Measurements from ENCODE around the gene TMEM106B. TPM values are rescaled to one million over a fixed set of nuclear protein-coding genes. Genes with fewer than 3 reads are reported as not detected.
"Not testable (repeated sequence)": the region's sequence is repeated elsewhere in the genome, so short reads cannot be mapped to it uniquely, and the experiment has no call there.

Gene TMEM106B
- 100 to 1,000 TPM in 5 of 9 donors, 10 to 100 TPM in 4; 76.0 to 308 (median 102) TPM for total RNA-seq
- 10 to 100 TPM; 10.7 to 86.0 (median 21.9) TPM for polyA plus RNA-seq
- long read RNA-seq, donor 1, full-length matches to known transcripts = 19 of 19 reads
- long read RNA-seq, donor 1, partial matches to known transcripts = 0 of 19 reads
- long read RNA-seq, donor 1, other reads (novel, unspliced or antisense) = 0 of 19 reads
- long read RNA-seq, donor 2, full-length matches to known transcripts = 14 of 14 reads
- long read RNA-seq, donor 2, partial matches to known transcripts = 0 of 14 reads
- long read RNA-seq, donor 2, other reads (novel, unspliced or antisense) = 0 of 14 reads
- long read RNA-seq, donor 3, full-length matches to known transcripts = 17 of 17 reads
- long read RNA-seq, donor 3, partial matches to known transcripts = 0 of 17 reads
- long read RNA-seq, donor 3, other reads (novel, unspliced or antisense) = 0 of 17 reads
- long read RNA-seq, donor 4, full-length matches to known transcripts = 49 of 65 reads
- long read RNA-seq, donor 4, partial matches to known transcripts = 5 of 65 reads
- long read RNA-seq, donor 4, other reads (novel, unspliced or antisense) = 11 of 65 reads
- long read RNA-seq, donor 5, full-length matches to known transcripts = 79 of 90 reads
- long read RNA-seq, donor 5, partial matches to known transcripts = 2 of 90 reads
- long read RNA-seq, donor 5, other reads (novel, unspliced or antisense) = 9 of 90 reads
- long read RNA-seq, donor 6, transcript TMEM106B-202 (8 exons, 2,126 nt) = major isoform, 30 of 34 reads
- long read RNA-seq, donor 6, partial matches to known transcripts = 1 of 34 reads
- long read RNA-seq, donor 6, other reads (novel, unspliced or antisense) = 3 of 34 reads
- long read RNA-seq, donor 7, transcript TMEM106B-202 (8 exons, 2,126 nt) = major isoform, 7 of 7 reads
- long read RNA-seq, donor 7, partial matches to known transcripts = 0 of 7 reads
- long read RNA-seq, donor 7, other reads (novel, unspliced or antisense) = 0 of 7 reads
- long read RNA-seq, donor 8, transcript TMEM106B-202 (8 exons, 2,126 nt) = major isoform, 25 of 25 reads
- long read RNA-seq, donor 8, partial matches to known transcripts = 0 of 25 reads
- long read RNA-seq, donor 8, other reads (novel, unspliced or antisense) = 0 of 25 reads
- long read RNA-seq, donor 9, transcript TMEM106B-202 (8 exons, 2,126 nt) = major isoform, 19 of 19 reads
- long read RNA-seq, donor 9, partial matches to known transcripts = 0 of 19 reads
- long read RNA-seq, donor 9, other reads (novel, unspliced or antisense) = 0 of 19 reads
- long read RNA-seq, donor 10, transcript TMEM106B-202 (8 exons, 2,126 nt) = major isoform, 6 of 6 reads
- long read RNA-seq, donor 10, partial matches to known transcripts = 0 of 6 reads
- long read RNA-seq, donor 10, other reads (novel, unspliced or antisense) = 0 of 6 reads

- Histone ChIP-seq H3K4me3 (peak within 1 kb of the TSS; percentile 20 to 80 (median 56)), H3K4me1 (replicated peaks in 1 of 2) (peaks cover 16 to 20% of the 10 kb centered on the region in 2 donors), H3K9me3 (replicated peaks in 1 of 3) (no peaks in the 10 kb centered on the region), H3K36me3 (replicated peaks in 1 of 2) (peaks cover 0 to 5% of the 10 kb centered on the region in 2 donors), H3K27ac (peak within 1 kb of the TSS; percentile 81 to 97 (median 95)), H3K27me3 (no peaks in the 10 kb centered on the region)
- WGBS, 4 donors = 0 to 1% (median 0%) methylated on average over 8 to 62 of the region's 62 CpGs
- intact Hi-C loops (cut with DNase I) = no loop called here
- TF ChIP-seq, protein P1, sequence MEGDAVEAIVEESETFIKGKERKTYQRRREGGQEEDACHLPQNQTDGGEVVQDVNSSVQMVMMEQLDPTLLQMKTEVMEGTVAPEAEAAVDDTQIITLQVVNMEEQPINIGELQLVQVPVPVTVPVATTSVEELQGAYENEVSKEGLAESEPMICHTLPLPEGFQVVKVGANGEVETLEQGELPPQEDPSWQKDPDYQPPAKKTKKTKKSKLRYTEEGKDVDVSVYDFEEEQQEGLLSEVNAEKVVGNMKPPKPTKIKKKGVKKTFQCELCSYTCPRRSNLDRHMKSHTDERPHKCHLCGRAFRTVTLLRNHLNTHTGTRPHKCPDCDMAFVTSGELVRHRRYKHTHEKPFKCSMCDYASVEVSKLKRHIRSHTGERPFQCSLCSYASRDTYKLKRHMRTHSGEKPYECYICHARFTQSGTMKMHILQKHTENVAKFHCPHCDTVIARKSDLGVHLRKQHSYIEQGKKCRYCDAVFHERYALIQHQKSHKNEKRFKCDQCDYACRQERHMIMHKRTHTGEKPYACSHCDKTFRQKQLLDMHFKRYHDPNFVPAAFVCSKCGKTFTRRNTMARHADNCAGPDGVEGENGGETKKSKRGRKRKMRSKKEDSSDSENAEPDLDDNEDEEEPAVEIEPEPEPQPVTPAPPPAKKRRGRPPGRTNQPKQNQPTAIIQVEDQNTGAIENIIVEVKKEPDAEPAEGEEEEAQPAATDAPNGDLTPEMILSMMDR (IDR thresholded peaks at IDR 0.05) = no peak
- peak; percentile 70 to 97 for TF ChIP-seq POLR2A (IDR thresholded peaks at IDR 0.05)
- DNase-seq = peak; percentile 98 to 99 (median 99)
These were observed at the start of gene TMEM106B for GRCh38 chr7:12211054-12211710. TSS of gene TMEM106B (plus strand) at chr7:12211294. CDS start at chr7:12214811, 3,517 bp downstream.

GRCh38 chr7:12162415-12163113, 48.5 kb upstream of the TMEM106B start:
- no peaks in the 10 kb centered on the region for H3K4me1 ChIP-seq (replicated peaks in 1 of 2)
- no peak for TF ChIP-seq POLR2A (IDR thresholded peaks at IDR 0.05)
- TF ChIP-seq, protein P1 (IDR thresholded peaks at IDR 0.05) = no peak
- no peak overlapping the region for H3K4me3 ChIP-seq
- peak in 2 of 7 donors; percentile 5 to 12 for DNase-seq
- no peaks in the 10 kb centered on the region for H3K36me3 ChIP-seq (replicated peaks in 1 of 2)
- intact Hi-C loops (cut with DNase I) = no loop called here
- H3K9me3 ChIP-seq (replicated peaks in 1 of 3) = no peaks in the 10 kb centered on the region
- H3K27me3 ChIP-seq = no peaks in the 10 kb centered on the region
- WGBS, 4 donors = 16 to 30% (median 23%) methylated on average over 5 of the region's 5 CpGs
- H3K27ac ChIP-seq = no peak overlapping the region

DNA sequence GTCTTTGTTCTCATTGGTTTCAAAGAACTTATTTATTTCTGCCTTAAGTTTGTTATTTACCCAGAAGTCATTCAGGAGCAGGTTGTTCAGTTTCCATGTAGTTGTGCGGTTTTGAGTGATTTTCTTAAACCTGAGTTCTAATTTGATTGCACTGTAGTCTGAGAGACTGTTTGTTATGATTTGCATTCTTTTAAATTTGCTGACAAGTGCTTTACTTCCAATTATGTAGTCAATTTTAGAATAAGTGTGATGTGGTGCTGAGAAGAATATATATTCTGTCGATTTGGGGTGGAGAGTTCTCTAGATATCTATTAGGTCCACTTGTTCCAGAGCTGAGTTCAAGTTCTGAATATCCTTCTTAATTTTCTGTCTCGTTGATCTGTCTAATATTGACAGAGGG, 43.0 kb upstream of the TMEM106B start:
- H3K36me3 ChIP-seq (replicated peaks in 1 of 2); H3K4me3 ChIP-seq; H3K4me1 ChIP-seq (replicated peaks in 1 of 2); H3K27ac ChIP-seq; H3K27me3 ChIP-seq; intact Hi-C loops (cut with DNase I); H3K9me3 ChIP-seq (replicated peaks in 1 of 3); DNase-seq: not testable (repeated sequence)
- WGBS, 4 donors = 77 to 89% (median 79%) methylated on average over 3 of the region's 3 CpGs

DNA sequence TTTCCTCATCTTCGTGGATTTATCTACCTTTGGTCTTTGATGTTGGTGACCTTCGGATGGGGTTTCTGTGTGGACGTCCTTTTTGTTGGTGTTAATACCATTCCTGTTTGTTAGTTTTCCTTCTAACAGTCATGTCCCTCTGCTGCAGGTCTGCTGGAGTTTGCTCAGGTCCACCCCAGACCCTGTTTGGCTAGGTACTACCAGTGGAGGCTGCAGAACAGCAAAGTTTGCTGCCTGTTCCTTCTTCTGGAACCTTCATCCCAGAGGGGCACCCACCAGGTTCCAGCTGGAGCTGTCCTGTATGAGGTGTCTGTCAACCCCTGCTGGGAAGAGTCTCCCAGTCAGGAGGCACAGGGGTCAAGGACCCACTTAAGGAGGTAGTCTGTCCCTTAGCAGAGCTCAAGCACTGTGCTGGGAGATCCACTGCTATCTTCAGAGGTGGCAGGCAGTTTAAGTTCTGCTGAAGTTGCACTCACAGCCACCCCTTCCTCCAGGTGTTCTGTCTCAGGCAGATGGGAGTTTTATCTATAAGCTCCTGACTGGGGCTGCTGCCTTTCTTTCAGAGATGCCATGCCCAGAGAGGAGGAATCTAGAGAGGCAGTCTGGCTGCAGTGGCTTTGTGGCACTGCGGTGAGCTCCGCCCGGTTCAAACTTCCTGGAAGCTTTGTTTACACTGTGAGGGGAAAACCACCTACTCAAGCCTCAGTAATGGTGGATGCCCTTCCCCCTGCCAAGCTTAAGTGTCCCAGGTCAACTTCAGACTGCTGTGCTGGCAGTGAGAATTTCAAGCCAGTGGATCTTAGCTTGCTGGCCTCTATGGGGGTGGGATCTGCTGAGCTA, 40.9 kb upstream of the TMEM106B start:
- DNase-seq; H3K36me3 ChIP-seq (replicated peaks in 1 of 2); H3K27ac ChIP-seq; H3K4me1 ChIP-seq (replicated peaks in 1 of 2); intact Hi-C loops (cut with DNase I); H3K27me3 ChIP-seq; H3K4me3 ChIP-seq; H3K9me3 ChIP-seq (replicated peaks in 1 of 3): not testable (repeated sequence)
- 63 to 81% (median 74%) methylated on average over 3 to 6 of the region's 6 CpGs for WGBS, 4 donors
